Measurements from ENCODE around the gene MEDAG.

Gene MEDAG

GRCh38 chr13:30895773-30896172, 10.3 kb upstream of the MEDAG start:
- DNase-seq (ENCODE audit: low read depth) = peak; percentile 95
- TF ChIP-seq, protein P1, sequence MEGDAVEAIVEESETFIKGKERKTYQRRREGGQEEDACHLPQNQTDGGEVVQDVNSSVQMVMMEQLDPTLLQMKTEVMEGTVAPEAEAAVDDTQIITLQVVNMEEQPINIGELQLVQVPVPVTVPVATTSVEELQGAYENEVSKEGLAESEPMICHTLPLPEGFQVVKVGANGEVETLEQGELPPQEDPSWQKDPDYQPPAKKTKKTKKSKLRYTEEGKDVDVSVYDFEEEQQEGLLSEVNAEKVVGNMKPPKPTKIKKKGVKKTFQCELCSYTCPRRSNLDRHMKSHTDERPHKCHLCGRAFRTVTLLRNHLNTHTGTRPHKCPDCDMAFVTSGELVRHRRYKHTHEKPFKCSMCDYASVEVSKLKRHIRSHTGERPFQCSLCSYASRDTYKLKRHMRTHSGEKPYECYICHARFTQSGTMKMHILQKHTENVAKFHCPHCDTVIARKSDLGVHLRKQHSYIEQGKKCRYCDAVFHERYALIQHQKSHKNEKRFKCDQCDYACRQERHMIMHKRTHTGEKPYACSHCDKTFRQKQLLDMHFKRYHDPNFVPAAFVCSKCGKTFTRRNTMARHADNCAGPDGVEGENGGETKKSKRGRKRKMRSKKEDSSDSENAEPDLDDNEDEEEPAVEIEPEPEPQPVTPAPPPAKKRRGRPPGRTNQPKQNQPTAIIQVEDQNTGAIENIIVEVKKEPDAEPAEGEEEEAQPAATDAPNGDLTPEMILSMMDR (conservative IDR thresholded peaks at IDR 0.05; ENCODE audit: low read length) = 0 out of 2 replicates have a peak, but pooled peaks have one; percentile 16
- no peak overlapping the region for H3K4me3 ChIP-seq (ENCODE audit: low read length)

DNA sequence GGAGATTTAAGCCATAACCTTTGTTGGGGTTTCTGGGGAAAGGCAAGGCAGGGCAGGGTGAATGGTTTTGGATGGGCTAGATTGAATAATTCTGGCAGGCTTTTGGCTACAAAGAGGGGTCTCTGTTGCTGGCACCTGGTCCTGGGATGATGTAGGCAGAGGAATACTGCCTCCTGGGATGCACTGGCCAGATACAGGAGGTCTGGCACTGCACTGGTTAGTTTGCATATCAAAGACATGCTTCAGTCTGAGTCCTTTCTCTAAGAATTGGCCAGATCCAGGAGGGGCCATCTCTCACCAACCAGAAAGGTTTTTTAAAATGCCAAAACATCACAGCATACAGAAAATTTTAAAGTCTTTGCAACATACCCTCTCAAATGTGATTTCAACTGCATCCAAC, 8.0 kb upstream of the MEDAG start:
- no peak overlapping the region for H3K4me3 ChIP-seq (ENCODE audit: low read length)
- DNase-seq (ENCODE audit: low read depth) = no peak
- TF ChIP-seq, protein P1 (conservative IDR thresholded peaks at IDR 0.05; ENCODE audit: low read length) = no peak

- peak; percentile 90 for DNase-seq (ENCODE audit: low read depth)
- no peak overlapping the region for H3K4me3 ChIP-seq (ENCODE audit: low read length)
- TF ChIP-seq, protein P1 (conservative IDR thresholded peaks at IDR 0.05; ENCODE audit: low read length) = peak; percentile 34
These were observed 7.3 kb upstream of the MEDAG start for GRCh38 chr13:30898678-30899241.

DNA sequence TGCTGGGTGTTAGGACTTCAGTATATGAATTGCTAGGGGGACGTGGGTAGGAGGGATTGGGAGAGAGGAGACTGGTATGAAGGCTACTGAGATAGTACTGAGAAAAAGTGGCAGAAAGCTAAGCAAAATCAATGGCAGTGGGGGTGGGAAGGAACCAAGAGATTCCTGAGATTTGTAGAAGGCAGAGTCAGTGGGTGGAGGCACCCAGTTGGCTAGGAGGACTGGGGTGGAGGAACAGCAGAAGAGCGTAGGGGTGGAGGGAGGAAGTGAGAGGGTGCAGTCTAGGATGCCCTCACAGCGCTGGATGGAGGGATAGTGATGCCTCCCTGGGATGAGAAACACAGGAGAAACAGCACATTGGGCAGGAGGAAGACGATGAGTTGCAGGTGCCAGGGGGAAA, 5.6 kb upstream of the MEDAG start:
- DNase-seq (ENCODE audit: low read depth) = no peak
- TF ChIP-seq, protein P1 (conservative IDR thresholded peaks at IDR 0.05; ENCODE audit: low read length) = no peak
- no peak overlapping the region for H3K4me3 ChIP-seq (ENCODE audit: low read length)

DNA sequence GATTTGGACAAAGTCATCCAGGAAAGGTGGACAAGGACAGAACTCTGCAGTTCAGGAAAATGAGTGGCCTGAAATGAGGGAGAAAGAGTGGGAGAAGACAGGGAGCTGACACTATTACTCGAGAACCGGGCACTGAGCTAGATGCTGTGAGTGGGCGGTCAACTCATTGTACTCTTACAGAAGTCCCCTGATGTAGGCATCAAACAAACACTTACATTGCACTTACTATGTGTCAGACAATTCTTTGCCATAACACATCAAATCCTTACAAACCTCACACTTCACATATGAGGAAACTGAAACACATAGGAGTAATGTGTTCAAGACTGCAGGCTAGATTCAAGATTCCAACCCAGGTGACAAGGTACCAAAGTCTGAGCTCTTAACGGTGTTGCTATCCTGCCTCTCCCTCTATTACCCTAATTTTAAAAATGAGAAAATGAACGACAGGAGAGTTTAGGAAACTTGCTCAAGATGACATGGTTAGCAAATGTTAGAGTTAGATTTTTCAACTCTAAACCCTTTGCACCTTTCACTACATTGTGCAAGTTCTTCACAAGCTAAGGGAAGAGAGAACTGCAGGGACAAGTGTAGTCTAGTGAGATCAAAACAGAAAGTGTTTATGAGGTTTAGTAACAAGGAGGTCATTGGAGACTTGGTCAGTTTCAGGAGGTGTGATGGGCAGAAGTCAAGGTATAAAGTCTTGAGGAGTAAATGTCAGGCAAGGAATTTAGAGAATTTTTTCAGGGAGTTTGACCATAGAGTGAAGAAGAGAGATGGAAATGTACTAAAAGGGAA, 4.9 kb upstream of the MEDAG start:
- TF ChIP-seq, protein P1 (conservative IDR thresholded peaks at IDR 0.05; ENCODE audit: low read length) = no peak
- H3K4me3 ChIP-seq (ENCODE audit: low read length) = no peak overlapping the region
- no peak for DNase-seq (ENCODE audit: low read depth)

- H3K4me3 ChIP-seq (ENCODE audit: low read length) = no peak overlapping the region
- no peak for DNase-seq (ENCODE audit: low read depth)
- TF ChIP-seq, protein P1 (conservative IDR thresholded peaks at IDR 0.05; ENCODE audit: low read length) = no peak
These were observed 2.0 kb upstream of the MEDAG start for GRCh38 chr13:30904043-30904442.
